ENCODE data around the gene ZSCAN25.

Gene ZSCAN25

DNA sequence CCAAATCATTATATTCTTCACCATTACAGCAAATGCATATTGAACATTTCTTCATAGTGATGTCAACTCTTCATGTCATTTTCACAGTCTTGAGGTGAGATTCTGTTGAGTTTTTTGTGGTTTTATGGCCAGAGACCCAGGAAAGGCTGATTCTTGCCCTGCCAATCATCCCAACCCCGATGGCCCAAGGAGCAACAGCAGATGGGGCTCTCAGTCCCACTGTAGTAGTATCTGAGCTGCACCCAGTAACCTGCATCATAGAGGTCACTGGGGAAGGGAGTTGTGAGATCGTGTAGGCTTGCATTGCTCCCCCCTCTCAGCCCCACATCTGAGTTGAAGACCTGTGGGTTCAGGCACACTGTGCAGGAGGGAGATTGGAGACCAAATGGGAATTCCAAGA, 26.7 kb downstream of the ZSCAN25 start:
- TF ChIP-seq SIN3A (IDR thresholded peaks at IDR 0.05; ENCODE audit: borderline replicate concordance, insufficient read depth, low read length) (no peak), FOXP2 (optimal IDR thresholded peaks at IDR 0.05; ENCODE audit: borderline replicate concordance, extremely low read depth, extremely low read length, insufficient read depth) (no peak), POLR2AphosphoS5 (IDR thresholded peaks at IDR 0.05; ENCODE audit: low read depth, low read length) (no peak), TAF1 (IDR thresholded peaks at IDR 0.05; ENCODE audit: borderline replicate concordance, insufficient read depth, low read length) (no peak)
- TF ChIP-seq, protein P1, sequence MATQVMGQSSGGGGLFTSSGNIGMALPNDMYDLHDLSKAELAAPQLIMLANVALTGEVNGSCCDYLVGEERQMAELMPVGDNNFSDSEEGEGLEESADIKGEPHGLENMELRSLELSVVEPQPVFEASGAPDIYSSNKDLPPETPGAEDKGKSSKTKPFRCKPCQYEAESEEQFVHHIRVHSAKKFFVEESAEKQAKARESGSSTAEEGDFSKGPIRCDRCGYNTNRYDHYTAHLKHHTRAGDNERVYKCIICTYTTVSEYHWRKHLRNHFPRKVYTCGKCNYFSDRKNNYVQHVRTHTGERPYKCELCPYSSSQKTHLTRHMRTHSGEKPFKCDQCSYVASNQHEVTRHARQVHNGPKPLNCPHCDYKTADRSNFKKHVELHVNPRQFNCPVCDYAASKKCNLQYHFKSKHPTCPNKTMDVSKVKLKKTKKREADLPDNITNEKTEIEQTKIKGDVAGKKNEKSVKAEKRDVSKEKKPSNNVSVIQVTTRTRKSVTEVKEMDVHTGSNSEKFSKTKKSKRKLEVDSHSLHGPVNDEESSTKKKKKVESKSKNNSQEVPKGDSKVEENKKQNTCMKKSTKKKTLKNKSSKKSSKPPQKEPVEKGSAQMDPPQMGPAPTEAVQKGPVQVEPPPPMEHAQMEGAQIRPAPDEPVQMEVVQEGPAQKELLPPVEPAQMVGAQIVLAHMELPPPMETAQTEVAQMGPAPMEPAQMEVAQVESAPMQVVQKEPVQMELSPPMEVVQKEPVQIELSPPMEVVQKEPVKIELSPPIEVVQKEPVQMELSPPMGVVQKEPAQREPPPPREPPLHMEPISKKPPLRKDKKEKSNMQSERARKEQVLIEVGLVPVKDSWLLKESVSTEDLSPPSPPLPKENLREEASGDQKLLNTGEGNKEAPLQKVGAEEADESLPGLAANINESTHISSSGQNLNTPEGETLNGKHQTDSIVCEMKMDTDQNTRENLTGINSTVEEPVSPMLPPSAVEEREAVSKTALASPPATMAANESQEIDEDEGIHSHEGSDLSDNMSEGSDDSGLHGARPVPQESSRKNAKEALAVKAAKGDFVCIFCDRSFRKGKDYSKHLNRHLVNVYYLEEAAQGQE (IDR thresholded peaks at IDR 0.05; ENCODE audit: insufficient read depth in 1 of 2, low read depth in 2 of 2, low read length in 2 of 2), result no peak

DNA sequence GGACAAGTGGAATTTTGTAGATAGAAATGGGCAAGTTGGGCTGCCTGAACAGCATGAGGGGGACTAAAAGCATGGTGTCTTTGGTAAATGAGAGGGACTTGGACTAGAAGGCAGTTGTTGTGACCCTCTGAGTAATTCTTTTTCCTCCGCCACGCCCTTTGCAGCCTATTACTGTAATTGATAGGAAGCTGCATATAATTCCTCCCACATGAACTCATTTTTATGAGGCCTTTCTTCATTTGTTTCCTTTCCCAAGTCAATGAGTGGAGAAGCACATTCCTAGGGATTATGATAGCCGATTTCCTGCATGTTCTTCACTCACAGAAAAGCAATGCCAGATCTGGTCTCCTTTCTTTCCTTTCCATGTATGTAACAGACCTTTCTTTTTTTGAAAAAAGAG, 27.7 kb downstream of the ZSCAN25 start:
- TF ChIP-seq FOXP2 (optimal IDR thresholded peaks at IDR 0.05; ENCODE audit: borderline replicate concordance, extremely low read depth, extremely low read length, insufficient read depth) (no peak), POLR2AphosphoS5 (IDR thresholded peaks at IDR 0.05; ENCODE audit: low read depth, low read length) (no peak)

DNA sequence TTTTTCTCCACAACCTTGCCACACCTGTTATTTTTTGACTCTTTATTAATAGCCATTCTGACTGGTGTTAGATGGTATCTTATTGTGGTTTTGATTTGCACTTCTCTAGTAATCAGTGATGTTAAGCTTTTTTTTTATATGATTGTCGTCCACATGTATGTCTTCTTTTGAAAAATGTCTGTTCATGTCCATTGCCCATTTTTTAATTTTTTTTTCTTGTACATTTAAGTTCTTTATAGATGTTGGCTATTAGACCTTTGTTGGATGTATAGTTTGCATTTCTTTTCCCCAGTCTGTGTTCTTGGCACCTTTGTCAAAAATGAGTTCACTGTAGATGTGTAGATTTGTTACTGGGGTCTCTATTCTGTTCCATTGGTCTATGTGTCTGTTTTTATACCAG, 28.8 kb downstream of the ZSCAN25 start:
- TF ChIP-seq POLR2AphosphoS5 (IDR thresholded peaks at IDR 0.05; ENCODE audit: low read depth, low read length) (no peak), TAF1 (IDR thresholded peaks at IDR 0.05; ENCODE audit: borderline replicate concordance, insufficient read depth, low read length) (no peak), FOXP2 (optimal IDR thresholded peaks at IDR 0.05; ENCODE audit: borderline replicate concordance, extremely low read depth, extremely low read length, insufficient read depth) (no peak), SIN3A (IDR thresholded peaks at IDR 0.05; ENCODE audit: borderline replicate concordance, insufficient read depth, low read length) (no peak)
- TF ChIP-seq, protein P1 (IDR thresholded peaks at IDR 0.05; ENCODE audit: insufficient read depth in 1 of 2, low read depth in 2 of 2, low read length in 2 of 2), result no peak

DNA sequence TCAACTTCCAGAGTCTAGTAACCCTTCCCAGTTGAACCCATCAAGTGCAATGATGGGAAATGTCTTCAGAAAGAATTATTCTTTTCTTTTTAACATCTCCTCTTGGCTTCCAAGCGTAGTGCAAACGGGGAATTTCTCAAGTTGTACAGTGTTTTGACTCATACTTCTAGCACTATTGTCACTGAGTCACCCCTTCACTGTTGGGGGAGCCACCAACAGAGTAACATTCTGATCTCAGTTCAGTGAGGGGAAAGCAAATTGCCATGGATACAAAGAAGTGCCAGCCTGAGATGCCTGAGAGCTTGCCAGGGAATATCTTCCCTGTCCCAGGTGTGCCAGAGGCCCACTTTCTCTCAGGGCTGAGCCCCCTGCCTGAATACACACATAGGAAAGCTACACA, 32.1 kb downstream of the ZSCAN25 start:
- TF ChIP-seq FOXP2 (optimal IDR thresholded peaks at IDR 0.05; ENCODE audit: borderline replicate concordance, extremely low read depth, extremely low read length, insufficient read depth) (no peak), SIN3A (IDR thresholded peaks at IDR 0.05; ENCODE audit: borderline replicate concordance, insufficient read depth, low read length) (no peak), POLR2AphosphoS5 (IDR thresholded peaks at IDR 0.05; ENCODE audit: low read depth, low read length) (no peak), TAF1 (IDR thresholded peaks at IDR 0.05; ENCODE audit: borderline replicate concordance, insufficient read depth, low read length) (no peak)
- TF ChIP-seq, protein P1 (IDR thresholded peaks at IDR 0.05; ENCODE audit: insufficient read depth in 1 of 2, low read depth in 2 of 2, low read length in 2 of 2), result no peak

DNA sequence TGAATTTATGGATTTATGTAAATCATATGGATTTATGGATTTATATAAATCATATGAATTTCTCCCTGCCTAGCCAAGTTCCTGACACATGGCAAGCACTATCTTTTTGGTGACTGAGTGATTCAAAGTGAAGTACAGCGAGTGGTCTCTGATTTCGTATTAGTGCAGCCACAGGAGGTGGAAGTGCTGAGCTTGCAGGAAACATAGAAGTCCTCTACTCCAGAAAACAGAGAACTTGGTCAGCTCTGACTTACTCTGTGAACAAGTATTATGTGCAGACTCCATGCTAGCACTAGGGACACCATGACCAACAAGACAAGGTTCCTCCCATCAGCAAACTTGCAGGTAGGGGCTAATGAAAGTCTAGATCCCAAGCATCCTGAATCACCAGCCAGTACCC, 34.5 kb downstream of the ZSCAN25 start:
- TF ChIP-seq SIN3A (IDR thresholded peaks at IDR 0.05; ENCODE audit: borderline replicate concordance, insufficient read depth, low read length), result no peak
- no peak for TF ChIP-seq FOXP2 (optimal IDR thresholded peaks at IDR 0.05; ENCODE audit: borderline replicate concordance, extremely low read depth, extremely low read length, insufficient read depth)
- no peak for TF ChIP-seq TAF1 (IDR thresholded peaks at IDR 0.05; ENCODE audit: borderline replicate concordance, insufficient read depth, low read length)
- TF ChIP-seq, protein P1 (IDR thresholded peaks at IDR 0.05; ENCODE audit: insufficient read depth in 1 of 2, low read depth in 2 of 2, low read length in 2 of 2), result no peak
